Esophagus squamous epithelium (tissue), 4 donors: ENCODE results near the gene FHAD1.

Source experiments
- CTCF ChIP-seq, 6 experiments: fragments of 450-650 bp in 4 of 6; fragments of 200-600 bp in 2 of 6; sonication (generic) in 2 of 6; IDR thresholded peaks; one replicate each; pipeline ENCODE4 v1.5.1; 2016 to 2019; ENCODE audit warnings: antibody characterized with exemption in 6 of 6, mild to moderate bottlenecking in 4 of 6, moderate library complexity in 4 of 6
- POLR2A ChIP-seq, 4 donors: fragments of 450-650 bp; IDR thresholded peaks; one replicate each; pipeline ENCODE4 v1.6.1; 2017; ENCODE audit warnings: antibody characterized with exemption in 4 of 4, mild to moderate bottlenecking in 4 of 4, moderate library complexity in 3 of 4

DNA sequence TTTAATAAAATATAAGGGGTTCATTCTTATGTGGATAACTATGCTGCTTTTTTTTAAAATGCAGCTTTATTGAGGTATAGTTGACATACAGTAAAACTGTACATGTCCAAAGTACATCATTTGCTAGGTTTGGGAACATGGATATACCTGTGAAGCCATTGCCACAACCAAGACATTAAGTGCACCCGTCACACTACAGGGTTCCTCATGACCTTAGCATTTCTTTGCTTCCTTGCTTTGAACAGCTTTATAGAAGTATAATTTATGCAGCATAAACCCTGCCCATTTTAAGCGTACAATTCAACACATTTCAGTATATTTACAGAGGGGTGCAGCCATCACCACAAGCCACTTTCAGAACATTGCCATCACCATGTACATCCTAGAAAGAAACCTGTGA is 26.3 kb downstream of the FHAD1 start:
- TF ChIP-seq CTCF (IDR thresholded peaks at IDR 0.05) (no peak), POLR2A (IDR thresholded peaks at IDR 0.05) (no peak)
